ENCODE data around the gene ADO.
"Not testable (repeated sequence)": the region's sequence is repeated elsewhere in the genome, so short reads cannot be mapped to it uniquely, and the experiment has no call there.

Gene ADO

GRCh38 chr10:62804356-62805230 is at the start of gene ADO:
TSS of gene ADO (plus strand) at chr10:62804720. CDS start at chr10:62805060, 340 bp downstream.
- peak; percentile 82 for DNase-seq

GRCh38 chr10:62754963-62755362 is 49.6 kb upstream of the ADO start:
- DNase-seq = no peak

- DNase-seq = peak in 1 of 2 donors; percentile 35
Observed at GRCh38 chr10:62755662-62756653, 48.6 kb upstream of the ADO start.

- no peak for DNase-seq
Observed at GRCh38 chr10:62759599-62760175, 44.8 kb upstream of the ADO start.

GRCh38 chr10:62760401-62760800 is 44.1 kb upstream of the ADO start:
- DNase-seq = no peak

- no peak for DNase-seq
Observed at GRCh38 chr10:62761115-62761514, 43.4 kb upstream of the ADO start.

GRCh38 chr10:62763155-62763554 is 41.4 kb upstream of the ADO start:
- DNase-seq = no peak

- no peak for DNase-seq
Observed at GRCh38 chr10:62764011-62764410, 40.5 kb upstream of the ADO start.

- DNase-seq = no peak
Observed at GRCh38 chr10:62765726-62766125, 38.8 kb upstream of the ADO start.

GRCh38 chr10:62766386-62766785 is 38.1 kb upstream of the ADO start:
- DNase-seq = no peak

- no peak for DNase-seq
Observed at GRCh38 chr10:62769574-62770242, 34.8 kb upstream of the ADO start.

- no peak for DNase-seq
Observed at GRCh38 chr10:62772186-62772974, 32.1 kb upstream of the ADO start.

GRCh38 chr10:62778125-62778524 is 26.4 kb upstream of the ADO start:
- DNase-seq = no peak

GRCh38 chr10:62779487-62780248 is 24.9 kb upstream of the ADO start:
- peak; percentile 91 to 92 for DNase-seq

- not testable (repeated sequence) for DNase-seq
Observed at GRCh38 chr10:62784537-62784936, 20.0 kb upstream of the ADO start.

GRCh38 chr10:62788285-62788684 is 16.2 kb upstream of the ADO start:
- not testable (repeated sequence) for DNase-seq

- no peak for DNase-seq
Observed at GRCh38 chr10:62788861-62789467, 15.6 kb upstream of the ADO start.

- no peak for DNase-seq
Observed at GRCh38 chr10:62790019-62790555, 14.4 kb upstream of the ADO start.

GRCh38 chr10:62790571-62790970 is 13.9 kb upstream of the ADO start:
- DNase-seq = no peak

GRCh38 chr10:62792261-62792660 is 12.3 kb upstream of the ADO start:
- DNase-seq = no peak
